NCI-H187 (cell line): ENCODE results near the gene NXPE3.
"Not testable (repeated sequence)": the region's sequence is repeated elsewhere in the genome, so short reads cannot be mapped to it uniquely, and the experiment has no call there.

Source experiments
- DNase-seq, 2 experiments: peaks; one replicate each; lab custom pipeline; 2025; lab: John Stamatoyannopoulos, UW

The NXPE3 gene

DNA sequence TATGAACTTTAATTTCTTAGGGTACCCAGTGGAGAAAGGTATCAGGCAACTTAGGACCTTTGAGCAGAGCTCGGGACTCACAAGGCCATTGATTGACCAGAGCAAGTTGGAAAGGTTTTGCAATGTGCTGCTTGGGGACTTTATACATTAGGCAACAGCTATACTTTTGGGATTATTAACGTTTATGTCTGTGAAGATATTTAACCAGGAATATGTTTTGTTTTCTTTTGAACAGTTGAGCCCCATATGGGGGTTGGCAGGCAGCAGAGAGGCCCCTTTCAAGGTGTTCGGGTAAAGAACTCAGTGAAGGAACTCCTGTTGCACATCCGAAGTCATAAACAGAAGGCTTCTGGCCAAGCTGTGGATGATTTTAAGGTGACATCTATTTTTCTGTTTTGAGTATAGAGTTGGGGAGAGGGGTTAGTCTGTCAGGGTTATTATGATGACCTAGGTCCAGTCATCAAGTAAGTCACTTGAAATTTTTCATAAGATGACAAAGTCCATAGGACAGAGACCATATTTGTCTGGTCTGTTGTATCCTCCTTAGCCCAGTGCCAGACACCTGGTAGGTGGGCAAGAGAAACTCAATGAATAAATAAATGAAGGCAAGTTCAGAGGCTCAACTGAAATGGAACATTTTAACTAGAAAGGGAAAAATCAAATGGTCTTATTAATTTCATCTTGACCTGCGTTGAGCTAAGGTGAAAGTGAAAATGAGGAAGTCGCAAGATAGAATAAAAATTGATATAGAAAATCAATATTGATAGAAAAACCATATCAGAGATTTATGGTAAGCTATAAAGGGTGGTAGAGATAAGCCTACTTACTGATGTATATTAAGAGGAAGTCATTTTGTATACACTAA, 73.1 kb downstream of the NXPE3 start:
- DNase-seq = no peak

DNA sequence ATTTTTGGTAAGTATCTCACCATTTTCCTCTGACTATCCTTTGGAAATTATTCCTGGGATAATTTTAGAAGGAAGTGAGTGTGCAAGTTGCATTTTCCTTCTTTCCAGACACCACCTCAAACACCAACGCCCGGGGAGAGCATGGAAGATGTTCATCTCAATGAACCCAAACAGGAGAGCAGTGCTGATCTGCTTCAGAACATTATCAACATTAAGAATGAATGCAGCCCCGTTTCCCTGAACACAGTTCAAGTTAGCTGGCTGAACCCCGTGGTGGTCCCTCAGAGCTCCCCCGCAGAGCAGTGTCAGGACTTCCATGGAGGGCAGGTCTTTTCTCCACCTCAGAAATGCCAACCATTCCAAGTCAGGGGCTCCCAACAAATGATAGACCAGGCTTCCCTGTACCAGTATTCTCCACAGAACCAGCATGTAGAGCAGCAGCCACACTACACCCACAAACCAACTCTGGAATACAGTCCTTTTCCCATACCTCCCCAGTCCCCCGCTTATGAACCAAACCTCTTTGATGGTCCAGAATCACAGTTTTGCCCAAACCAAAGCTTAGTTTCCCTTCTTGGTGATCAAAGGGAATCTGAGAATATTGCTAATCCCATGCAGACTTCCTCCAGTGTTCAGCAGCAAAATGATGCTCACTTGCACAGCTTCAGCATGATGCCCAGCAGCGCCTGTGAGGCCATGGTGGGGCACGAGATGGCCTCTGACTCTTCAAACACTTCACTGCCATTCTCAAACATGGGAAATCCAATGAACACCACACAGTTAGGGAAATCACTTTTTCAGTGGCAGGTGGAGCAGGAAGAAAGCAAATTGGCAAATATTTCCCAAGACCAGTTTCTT, 74.2 kb downstream of the NXPE3 start:
- DNase-seq = no peak

DNA sequence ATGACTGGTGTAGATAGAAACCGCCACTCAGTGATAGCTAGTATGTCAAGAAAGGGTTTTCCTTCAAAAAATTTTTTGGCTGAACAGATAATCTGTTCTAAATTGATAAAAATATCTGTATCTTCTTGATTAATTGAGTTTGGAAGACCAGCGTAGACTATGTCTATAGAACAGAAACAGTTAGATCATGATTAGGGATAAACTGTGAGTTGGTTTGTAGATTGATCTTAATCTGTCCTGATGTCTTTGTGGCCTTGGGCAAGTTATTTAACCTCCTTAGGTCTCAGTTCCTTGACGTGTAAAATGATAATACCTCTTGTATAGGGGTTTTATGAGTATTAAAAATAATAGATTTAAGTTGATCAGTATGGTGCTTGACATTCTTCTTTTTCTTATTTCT, 75.0 kb downstream of the NXPE3 start:
- DNase-seq = no peak

DNA sequence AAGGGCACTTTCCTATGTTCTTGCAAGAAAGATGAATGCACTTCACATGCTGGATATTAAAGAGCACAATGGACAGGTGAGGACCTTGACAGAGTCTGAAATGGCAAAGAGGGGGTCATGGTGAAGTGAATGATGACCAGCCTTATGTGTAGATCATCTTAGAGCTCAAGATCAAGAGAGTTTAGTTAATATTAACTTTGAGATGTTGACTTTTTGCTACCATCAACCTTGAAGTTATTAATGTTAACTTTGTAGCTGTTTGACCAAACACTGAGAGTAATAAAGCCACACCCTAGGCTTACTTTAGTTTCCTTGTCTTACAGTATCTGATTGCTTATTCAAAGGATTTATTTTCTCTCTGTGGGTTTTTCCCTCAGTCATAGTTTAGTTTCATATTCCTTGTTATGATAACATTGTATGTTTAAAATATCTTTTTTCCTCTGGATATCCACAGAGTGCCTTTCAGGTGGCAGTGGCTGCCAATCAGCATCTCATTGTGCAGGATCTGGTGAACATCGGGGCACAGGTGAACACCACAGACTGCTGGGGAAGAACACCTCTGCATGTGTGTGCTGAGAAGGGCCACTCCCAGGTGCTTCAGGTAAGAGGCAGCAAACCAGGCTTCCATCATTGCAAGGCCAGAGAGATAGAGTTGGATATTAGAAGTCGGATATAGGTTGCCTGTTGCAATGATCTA, 75.7 kb downstream of the NXPE3 start:
- no peak for DNase-seq

DNA sequence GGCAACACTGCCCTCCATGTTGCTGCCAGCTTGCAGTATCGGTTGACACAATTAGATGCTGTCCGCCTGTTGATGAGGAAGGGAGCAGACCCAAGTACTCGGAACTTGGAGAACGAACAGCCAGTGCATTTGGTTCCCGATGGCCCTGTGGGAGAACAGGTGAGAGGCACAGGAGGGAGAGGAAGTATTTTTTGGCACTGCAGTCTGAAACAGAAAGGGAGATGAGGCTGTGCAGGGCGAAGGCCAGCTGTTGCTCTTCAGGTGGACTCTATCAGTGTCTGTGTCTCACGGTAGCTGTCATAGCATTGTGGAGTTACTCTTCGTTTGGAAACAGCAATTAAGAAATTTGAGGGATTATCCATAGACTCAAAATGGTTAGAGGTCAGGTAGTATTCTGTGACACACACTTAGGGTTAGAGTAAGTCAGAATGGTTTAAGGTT, 78.3 kb downstream of the NXPE3 start:
- DNase-seq = no peak

DNA sequence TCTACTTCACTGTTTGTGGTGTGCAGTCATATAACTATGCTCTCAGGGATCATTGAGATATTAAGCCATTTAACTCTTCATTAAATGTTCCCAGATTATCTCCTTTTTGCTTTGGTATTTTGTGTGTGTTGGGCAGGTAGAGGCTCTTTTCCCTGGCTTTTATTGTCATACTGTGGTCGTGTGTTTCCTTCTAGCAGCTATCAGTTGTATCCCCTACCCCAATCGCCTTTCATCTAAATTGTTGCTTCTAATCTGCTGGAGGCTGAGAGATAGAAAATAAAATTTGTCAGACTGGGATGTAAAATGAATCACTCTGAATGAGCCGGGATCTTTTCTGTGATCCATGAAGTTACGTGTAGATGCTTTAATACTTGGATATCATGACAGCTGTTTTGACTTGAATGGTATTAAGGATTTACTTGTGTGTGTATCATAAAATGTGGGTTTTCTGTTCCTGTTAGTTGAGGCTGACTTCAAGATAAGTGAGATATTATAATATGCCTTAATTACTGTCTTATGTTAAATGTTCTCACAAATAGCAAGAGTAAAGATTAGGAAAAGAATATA, 79.5 kb downstream of the NXPE3 start:
- DNase-seq = no peak

DNA sequence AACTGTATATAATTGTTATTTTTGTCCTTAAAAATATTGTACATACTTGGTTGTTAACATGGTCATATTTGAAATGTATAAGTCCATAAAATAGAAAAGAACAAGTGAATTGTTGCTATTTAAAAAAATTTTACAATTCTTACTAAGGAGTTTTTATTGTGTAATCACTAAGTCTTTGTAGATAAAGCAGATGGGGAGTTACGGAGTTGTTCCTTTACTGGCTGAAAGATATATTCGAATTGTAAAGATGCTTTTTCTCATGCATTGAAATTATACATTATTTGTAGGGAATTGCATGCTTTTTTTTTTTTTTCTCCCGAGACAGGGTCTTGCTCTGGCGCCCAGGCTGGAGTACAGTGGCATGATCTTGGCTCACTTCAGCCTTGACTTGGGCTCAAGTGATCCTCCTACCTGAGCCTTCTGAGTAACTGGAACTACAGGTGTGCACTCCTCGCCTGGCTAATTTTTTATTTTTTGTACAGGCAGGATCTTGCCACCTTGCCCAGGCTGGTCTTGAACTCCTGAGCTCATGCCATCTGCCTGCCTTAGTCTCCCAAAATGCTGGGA, 81.0 kb downstream of the NXPE3 start:
- DNase-seq = no peak

DNA sequence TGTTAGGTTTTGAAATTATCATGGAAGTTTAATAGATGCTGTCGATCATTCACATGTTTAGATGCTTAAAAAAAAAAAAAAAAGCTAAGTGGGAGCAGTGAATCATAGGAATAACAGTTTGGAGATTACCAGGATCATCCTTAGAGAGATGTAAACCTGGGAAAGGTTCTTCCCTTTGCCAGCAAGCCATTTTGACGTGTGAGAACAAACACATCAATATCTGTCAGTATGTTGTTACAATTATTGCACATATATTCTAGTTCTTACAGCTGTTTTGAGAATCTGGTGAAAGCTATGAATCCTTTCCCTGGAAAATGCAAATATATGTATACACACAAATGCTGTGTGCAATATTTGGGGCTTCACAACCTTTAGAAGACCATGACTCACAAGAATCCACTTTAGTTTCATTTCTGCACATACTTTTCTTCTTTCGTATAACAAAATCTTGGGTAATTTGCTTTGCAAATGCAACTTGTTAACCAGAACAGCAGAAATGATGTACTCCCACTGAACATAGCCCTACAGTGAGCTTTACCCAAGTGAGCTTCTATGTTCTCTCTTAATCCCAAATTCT, 82.3 kb downstream of the NXPE3 start:
- DNase-seq = no peak

DNA sequence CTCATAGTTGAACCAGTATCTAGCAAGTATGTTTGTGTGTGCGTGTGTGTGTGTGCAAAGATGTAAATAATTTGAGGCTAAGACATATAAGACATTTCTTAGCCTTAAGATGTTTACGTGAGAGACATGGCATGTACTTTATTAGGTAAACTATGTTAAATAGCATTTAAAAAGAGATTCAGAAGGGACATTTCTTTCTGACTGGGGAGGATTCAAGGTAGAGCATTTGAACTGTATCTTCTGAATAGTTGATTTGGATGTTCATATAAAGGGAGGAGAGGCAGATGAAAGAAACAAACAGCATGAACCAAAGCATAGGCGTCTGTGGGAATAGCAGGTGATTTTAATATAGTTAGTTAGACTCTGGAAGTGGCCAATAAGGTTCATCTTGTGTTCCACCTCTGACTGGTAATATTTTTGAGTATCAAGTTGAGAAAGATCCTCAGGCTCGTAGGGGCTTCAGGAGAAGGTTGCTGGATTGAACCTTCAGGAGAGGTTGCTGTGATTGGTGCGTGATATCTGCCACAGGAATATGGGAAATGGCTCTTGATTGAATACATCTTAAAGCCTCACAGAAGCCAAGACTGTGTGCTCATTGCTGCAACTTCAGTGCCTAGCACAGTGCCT, 82.9 kb downstream of the NXPE3 start:
- no peak for DNase-seq

DNA sequence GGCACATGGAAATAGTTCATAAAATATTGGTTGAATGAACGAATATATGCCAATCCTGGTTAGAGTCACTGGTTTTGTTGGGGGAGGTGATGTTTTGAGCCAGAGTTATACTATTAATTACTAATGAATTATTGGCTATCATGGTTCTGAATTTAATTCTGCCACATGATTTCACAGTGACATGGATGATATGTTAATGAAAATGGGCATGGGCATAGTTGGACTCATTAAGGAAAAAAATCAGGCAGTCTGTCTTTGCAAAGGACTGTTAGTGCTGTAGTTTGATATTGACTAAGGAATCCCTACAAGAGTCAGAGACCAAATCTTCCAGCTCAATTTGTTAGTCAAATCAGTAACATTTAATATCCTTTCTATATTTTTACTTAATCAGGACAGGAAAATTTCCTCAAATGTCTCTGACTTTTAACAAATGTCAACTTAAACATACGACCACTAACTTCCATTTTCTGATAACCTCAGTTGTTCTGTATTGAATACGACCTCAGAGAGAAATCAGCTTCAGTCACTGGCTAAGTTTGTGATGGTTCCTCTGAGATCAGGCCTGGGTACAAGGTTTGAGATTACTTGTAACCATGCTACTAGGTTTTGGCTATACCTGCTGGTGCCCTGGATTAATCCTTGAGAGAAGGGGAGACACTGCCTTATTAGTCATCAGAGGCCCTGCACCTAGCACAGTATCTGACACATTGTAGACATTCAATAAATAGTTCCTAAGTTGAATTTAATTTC, 83.6 kb downstream of the NXPE3 start:
- DNase-seq = no peak

DNA sequence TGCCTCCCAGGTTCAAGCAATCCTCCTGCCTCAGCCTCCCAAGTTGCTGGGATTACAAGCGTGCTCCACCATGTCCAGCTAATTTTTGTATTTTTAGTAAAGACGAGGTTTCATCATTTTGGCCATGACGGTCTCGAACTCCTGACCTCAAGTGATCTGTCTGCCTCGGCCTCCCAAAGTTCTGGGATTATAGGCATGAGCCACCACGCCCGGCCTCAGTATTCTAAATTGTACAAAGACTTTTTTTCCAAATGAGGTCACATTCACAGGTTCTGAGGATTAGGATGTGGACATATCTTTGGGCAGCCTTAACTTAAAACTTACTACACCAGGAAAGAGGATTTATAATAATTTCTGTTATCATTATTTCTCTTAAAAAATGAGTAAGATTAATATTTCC, 85.9 kb downstream of the NXPE3 start:
- DNase-seq = not testable (repeated sequence)

DNA sequence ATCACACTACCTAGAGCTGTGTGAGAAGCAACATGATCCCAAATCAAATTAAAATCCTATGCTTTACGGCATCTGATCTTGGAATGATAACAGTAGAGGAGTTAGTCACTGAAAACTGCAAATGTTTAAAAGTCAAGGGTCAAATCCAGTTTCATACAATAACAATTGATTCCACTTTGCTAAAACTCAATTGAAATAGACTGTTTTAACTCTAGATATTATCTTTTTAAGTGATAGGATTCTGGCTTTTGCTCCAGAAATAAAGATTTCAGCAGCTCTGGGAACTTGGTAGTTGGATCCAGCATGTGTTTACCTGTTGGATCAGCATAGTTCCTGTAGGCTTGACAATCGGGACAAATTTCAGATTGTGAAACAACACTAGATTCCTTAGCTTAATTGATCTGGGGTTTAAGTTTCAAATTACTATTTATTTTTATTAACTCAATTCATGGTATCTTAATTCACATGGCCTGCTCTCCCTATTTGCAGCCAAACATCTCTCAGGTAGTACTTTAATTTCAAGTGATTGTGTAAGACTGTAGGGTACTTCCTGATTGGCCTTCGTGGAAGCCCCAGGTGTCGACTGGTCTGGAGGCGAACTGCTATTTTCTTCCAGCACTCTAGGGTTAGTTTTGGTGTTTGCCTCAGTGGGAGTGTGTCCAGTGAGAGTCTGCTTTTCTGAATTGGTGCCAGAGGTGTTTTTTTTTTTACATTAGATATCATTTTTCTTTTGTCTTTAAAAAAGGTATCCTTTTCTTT, 86.9 kb downstream of the NXPE3 start:
- DNase-seq = no peak

DNA sequence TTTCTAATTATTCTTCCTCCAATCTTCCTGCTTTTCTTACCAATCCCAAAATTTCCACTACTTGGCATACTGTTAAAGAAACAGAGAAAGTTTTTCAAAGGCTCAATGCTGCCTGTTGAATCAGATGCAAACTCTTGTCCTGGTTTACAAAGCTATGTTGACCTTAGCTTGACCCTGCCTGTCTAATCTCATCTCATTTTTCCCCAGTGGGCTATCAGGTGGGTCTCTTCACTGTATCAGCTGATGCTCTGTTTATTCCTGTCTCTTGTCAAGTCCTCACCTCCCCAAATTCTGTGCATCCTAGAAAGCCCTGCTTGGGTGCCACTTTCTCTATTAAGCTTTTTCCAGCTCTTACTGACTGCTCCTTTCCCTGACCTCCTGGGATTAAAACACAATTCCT, 88.5 kb downstream of the NXPE3 start:
- no peak for DNase-seq

DNA sequence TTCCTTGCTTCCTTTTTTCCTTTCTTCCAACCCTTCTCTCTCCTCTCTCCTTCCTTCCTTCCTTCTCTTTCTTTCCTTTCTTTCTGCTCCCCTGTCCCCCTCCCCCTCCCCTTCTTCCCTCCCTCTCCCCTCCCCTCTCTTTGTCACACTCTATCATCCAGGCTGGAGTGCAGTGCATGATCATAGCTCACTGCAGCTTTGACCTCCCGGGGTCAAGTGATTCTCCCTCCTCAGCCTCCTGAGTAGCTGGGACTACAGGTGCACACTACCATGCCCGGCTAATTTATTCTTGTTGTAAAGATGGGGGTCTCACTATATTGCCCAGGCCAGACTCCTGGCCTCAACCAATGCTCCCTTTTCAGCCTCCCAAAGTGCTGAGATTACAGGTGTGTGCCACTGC, 89.0 kb downstream of the NXPE3 start:
- DNase-seq = no peak

DNA sequence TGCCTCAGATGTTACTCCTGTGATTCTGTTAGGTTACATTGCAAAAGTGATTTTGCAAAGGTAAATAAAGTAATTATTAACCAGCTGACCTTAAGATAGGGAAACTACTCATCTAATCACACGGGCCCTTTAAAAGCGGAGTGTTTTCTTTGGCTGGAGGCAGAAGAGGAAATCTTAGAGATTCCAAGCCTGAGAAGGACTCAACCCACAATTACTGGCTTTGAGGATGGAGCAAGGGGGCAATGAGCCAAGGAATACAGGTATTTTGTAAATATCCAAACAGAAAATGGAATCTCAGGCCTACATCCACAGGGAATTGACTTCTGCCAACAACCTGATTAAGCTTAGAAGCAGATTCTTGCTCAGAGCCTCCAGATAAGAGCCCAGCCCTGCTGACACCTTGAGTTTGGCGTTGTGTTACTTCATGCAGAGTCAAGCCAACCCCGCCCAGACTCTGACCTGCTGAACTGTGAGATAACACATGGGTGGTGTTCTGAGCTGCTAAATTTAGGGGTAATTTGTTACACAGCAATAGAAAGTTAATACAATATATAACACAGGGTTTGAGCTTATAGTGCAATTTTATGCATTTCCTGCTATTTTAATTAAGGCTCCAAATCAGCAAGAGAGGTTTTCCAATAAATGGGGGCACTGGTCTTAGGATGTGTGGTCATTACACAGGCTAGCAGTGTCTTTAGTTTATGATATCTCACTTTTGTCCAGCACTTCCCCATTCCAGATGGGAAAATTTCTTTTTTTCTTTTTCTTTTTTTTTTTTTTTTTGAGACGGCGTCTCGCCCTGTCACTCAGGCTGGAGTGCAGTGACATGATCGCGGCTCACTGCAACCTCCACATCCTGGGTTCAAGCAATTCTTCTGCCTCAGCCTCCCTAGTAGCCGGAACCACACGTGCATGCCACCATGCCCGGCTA, 89.8 kb downstream of the NXPE3 start:
- DNase-seq = no peak

DNA sequence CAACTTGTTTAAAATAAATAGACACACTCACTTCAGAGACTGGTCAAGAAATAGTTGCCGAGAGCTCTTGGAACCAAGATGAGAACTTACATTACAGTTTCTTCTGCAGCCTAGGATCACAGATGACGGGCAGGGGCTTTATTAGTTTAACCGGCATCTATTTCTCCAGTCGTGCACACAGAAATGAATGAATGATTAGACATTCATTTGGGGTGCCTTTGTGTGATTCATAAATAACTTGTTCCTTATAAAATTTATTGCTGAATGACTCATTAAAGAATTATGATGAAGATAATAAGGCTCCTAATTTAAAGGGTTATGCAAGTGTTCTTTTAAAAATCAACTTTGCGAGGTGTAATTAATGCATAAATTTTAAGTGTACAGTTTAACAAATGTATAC, 91.1 kb downstream of the NXPE3 start:
- no peak for DNase-seq

DNA sequence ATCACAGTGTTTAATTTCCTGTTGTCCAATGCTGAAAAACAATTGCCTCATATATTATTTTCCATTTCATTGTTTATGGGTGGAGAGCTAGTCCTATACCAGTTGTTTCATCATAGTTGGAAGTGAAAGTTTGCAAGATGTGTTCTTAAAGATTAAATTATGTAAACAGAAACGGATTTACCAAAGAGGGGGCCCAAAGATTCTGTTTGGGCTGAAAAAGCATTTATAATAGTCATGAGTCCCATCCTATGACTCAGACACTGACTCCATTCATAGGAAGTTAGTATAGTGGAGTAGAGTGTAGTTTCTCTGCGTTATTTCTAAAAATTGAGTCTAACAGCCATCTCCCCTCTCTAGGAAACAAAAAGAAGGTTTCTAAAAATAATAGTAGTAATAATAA, 94.6 kb downstream of the NXPE3 start:
- DNase-seq = no peak

DNA sequence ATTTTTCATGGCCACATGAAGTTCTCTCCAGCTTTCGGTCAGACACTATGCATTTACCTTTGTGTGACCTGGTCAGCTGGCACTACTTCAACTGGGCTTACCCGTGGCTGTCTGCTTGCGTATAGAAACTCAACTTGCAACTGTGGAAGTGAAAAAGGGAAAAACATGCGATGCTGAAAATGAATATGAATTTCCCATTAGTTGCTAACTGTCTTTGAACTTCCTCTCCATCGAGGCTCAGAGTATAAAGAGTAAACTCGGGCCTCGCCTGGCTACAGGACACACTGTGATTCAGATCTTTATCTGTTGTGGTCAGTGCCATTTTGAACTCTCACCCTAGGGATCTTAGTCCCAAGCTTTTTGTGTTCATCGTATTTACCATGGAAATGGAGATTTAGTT, 97.1 kb downstream of the NXPE3 start:
- DNase-seq = no peak
